K562 treated with DMSO at 1 percent for 4 hours (cell line): ENCODE results near the gene GIT2. TPM values are rescaled to one million over a fixed set of nuclear protein-coding genes. Genes with fewer than 3 reads are reported as not detected.

ENCODE experiments used
- total RNA-seq: library from RNA; unstranded; fragments of 300-600 nt; gene quantifications from 2 replicates; pipeline ENCODE4 v1.2.3, GENCODE V29; 2022; ENCODE audit not compliant: insufficient read depth

GIT2 gene
- 14.9 and 16.4 TPM in 2 replicates for total RNA-seq

GRCh38 chr12:109995686-109996482, at the start of gene GIT2:
TSS of gene GIT2 (minus strand) at chr12:109996368. CDS start at chr12:109996224, 144 bp downstream.

GRCh38 chr12:109998904-109999648, 2.9 kb upstream of the GIT2 start, which contains the start of gene ANKRD13A:
TSS of gene ANKRD13A (plus strand) at chr12:109999430. CDS start at chr12:109999689, 259 bp downstream.

GRCh38 chr12:109899783-109900751, 96.1 kb downstream of the GIT2 start, which contains the start of gene TCHP:
TSS of gene TCHP (plus strand) at chr12:109900274. CDS start at chr12:109903027, 2,753 bp downstream.

GRCh38 chr12:109880043-109880931, 115.9 kb downstream of the GIT2 start, which contains the start of gene GLTP:
TSS of gene GLTP (minus strand) at chr12:109880541. CDS start at chr12:109880374, 167 bp downstream.

Other genes with a start within 250 kb of the GIT2 start
- not detected in 2 replicates for gene TRPV4, start 163.0 kb downstream of the GIT2 start, total RNA-seq
- 5.3 and 5.9 TPM in 2 replicates for gene GLTP, start 115.8 kb downstream of the GIT2 start, total RNA-seq
- gene TCHP, start 96.1 kb downstream of the GIT2 start, total RNA-seq: 23.1 and 29.1 TPM in 2 replicates
- gene ANKRD13A, start 3.1 kb upstream of the GIT2 start, total RNA-seq: 52.1 and 56.6 TPM in 2 replicates
- 19.7 and 24.0 TPM in 2 replicates for gene C12orf76, start 52.2 kb upstream of the GIT2 start, total RNA-seq
- gene IFT81, start 128.0 kb upstream of the GIT2 start, total RNA-seq: 2.7 and 6.6 TPM in 2 replicates